PC-9 (cell line): ENCODE measurements around the gene CCDC194. TPM values are rescaled to one million over a fixed set of nuclear protein-coding genes. Genes with fewer than 3 reads are reported as not detected.
A peak's percentile ranks its signal among the peaks of the same experiment; 100 is the strongest.

Source experiments
- BruUV-seq: library from RNA; stranded (reverse); fragments of 400-500 nt; replicated peaks from 2 replicates; lab custom pipeline; 2021; lab: Mats Ljungman, UMichigan
- CTCF ChIA-PET: fragments of 300-600 bp; sonication (Branson Sonifier 250); formaldehyde crosslinking; loops from one replicate; lab custom pipeline; 2022; ENCODE audit warnings: antibody characterized with exemption; lab: Charles Lee
- POLR2A ChIA-PET: fragments of 300-600 bp; sonication (Branson Sonifier 250); formaldehyde crosslinking; loops from one replicate; lab custom pipeline; 2022; ENCODE audit warnings: antibody characterized with exemption; ENCODE audit not compliant: unreplicated experiment; lab: Charles Lee
- DNase-seq, 2 experiments: peaks; one replicate each; pipeline versions ENCODE4 v3.0.0 to v3.0.0-alpha.2; 2015 to 2022; ENCODE audit warnings: mixed read lengths in 1 of 2
- H2AFZ ChIP-seq: fragments of 200-600 bp; sonication (generic); 2 replicates; pipeline ENCODE4 v1.8.1; 2017; ENCODE audit warnings: antibody characterized with exemption
- H3F3A ChIP-seq: fragments of 200-600 bp; sonication (generic); 2 replicates; pipeline ENCODE4 v1.8.1; 2017; ENCODE audit warnings: antibody characterized with exemption, mild to moderate bottlenecking, low read depth; ENCODE audit not compliant: insufficient read depth
- H3K27ac ChIP-seq: fragments of 200-600 bp; sonication (generic); 2 replicates; pipeline ENCODE4 v1.6.1; 2016; ENCODE audit warnings: mixed run types
- H3K27me3 ChIP-seq: fragments of 200-600 bp; sonication (generic); 2 replicates; pipeline ENCODE4 v1.6.1; 2016; ENCODE audit warnings: low read depth, mixed run types; ENCODE audit not compliant: insufficient read depth
- H3K36me3 ChIP-seq: fragments of 200-600 bp; sonication (generic); 2 replicates; pipeline ENCODE4 v1.6.1; 2016; ENCODE audit warnings: low read depth, mixed run types
- H3K4me1 ChIP-seq: fragments of 200-600 bp; sonication (generic); replicated peaks from 2 replicates; pipeline ENCODE4 v1.6.1; 2016; ENCODE audit warnings: mixed run types; ENCODE audit not compliant: insufficient read depth
- H3K4me2 ChIP-seq: fragments of 200-600 bp; sonication (generic); 2 replicates; pipeline ENCODE4 v1.6.1; 2017; ENCODE audit warnings: mixed run types
- H3K4me3 ChIP-seq: fragments of 200-600 bp; sonication (generic); 2 replicates; pipeline ENCODE4 v1.6.1; 2016; ENCODE audit warnings: mixed run types
- H3K79me2 ChIP-seq: fragments of 200-600 bp; sonication (generic); 2 replicates; pipeline ENCODE4 v1.6.1; 2017; ENCODE audit warnings: low read depth, mixed run types
- H3K9me2 ChIP-seq: fragments of 200-600 bp; sonication (generic); 2 replicates; pipeline ENCODE4 v1.8.1; 2017; ENCODE audit warnings: mild to moderate bottlenecking; ENCODE audit not compliant: insufficient read depth
- H3K9me3 ChIP-seq: fragments of 200-600 bp; sonication (generic); 2 replicates; pipeline ENCODE4 v1.8.1; 2016; ENCODE audit warnings: low read depth; ENCODE audit not compliant: insufficient read depth
- H4K20me1 ChIP-seq: fragments of 200-600 bp; sonication (generic); 2 replicates; pipeline ENCODE4 v1.8.1; 2017; ENCODE audit not compliant: insufficient read depth
- CTCF ChIP-seq: fragments of 200-600 bp; sonication (generic); conservative IDR thresholded peaks from 2 replicates; pipeline ENCODE4 v1.6.1; 2017; ENCODE audit warnings: mixed run types, antibody characterized with exemption, mild to moderate bottlenecking, moderate library complexity
- EZH2 ChIP-seq: fragments of 200-600 bp; sonication (generic); IDR thresholded peaks from 2 replicates; pipeline ENCODE4 v1.8.0; 2017; ENCODE audit warnings: antibody characterized with exemption, low read depth
- intact Hi-C: fragments of 100-400 bp; cut with micrococcal nuclease; formaldehyde crosslinking; loops from one replicate; pipeline ENCODE4 v1.10.0; 2022; ENCODE audit not compliant: unreplicated experiment
- total RNA-seq: library from RNA; stranded (reverse); gene quantifications from 2 replicates; pipeline ENCODE4 v1.2.3, GENCODE V29; 2021

Gene CCDC194
- total RNA-seq, 1 experiment from 2014 or later = not detected

DNA sequence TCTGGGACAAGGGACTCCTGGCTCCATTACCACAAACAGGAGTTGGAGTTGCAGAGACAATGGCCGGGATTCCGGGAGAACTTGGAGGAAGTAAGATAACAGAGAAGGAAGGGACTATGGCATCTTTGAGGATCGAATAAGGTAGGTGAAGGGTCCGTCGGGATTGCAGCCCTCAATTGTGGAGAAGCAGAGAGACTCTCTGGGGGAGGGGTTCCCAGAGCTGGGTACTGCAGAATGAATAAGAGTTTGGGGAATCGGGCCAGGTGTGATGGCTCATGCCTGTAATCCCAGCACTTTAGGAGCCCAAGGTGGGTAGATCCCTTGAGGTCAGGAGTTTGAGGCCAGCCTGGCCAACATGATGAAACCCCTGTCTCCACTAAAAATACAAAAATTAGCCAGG, 7.6 kb upstream of the CCDC194 start:
- Histone ChIP-seq H3K4me3 (no peak overlapping the region), H3K9me2 (no peaks in the 10 kb centered on the region), H3K4me1 (no peaks in the 10 kb centered on the region; the same call in none of the 2 replicates), H3K27ac (no peak overlapping the region), H4K20me1 (no peaks in the 10 kb centered on the region), H3K4me2 (no peak overlapping the region), H2AFZ (no peak overlapping the region), H3K27me3 (no peaks in the 10 kb centered on the region), H3K9me3 (no peaks in the 10 kb centered on the region), H3K36me3 (no peaks in the 10 kb centered on the region), H3K79me2 (no peaks in the 10 kb centered on the region), H3F3A (no peaks in the 10 kb centered on the region; the same call in 1 of the 2 replicates)
- no TSS peak for BruUV-seq
- ChIA-PET POLR2A (no interaction called here), CTCF (interaction anchor here (0.6 kb wide), 1 partner anchor 81 kb away, joined by 3 read pairs; no protein-coding TSS in a partner anchor)
- TF ChIP-seq CTCF = no peak
- TF ChIP-seq EZH2 = no peak
- intact Hi-C loops = no loop called here
- DNase-seq = no peak

GRCh38 chr19:17398902-17399527, 5.0 kb upstream of the CCDC194 start:
- Histone ChIP-seq H3F3A (no peaks in the 10 kb centered on the region; the same call in 1 of the 2 replicates), H3K4me1 (no peaks in the 10 kb centered on the region), H3K27ac (no peak overlapping the region), H3K4me2 (no peak overlapping the region), H3K9me2 (no peaks in the 10 kb centered on the region), H3K9me3 (no peaks in the 10 kb centered on the region), H3K79me2 (no peaks in the 10 kb centered on the region), H3K36me3 (no peaks in the 10 kb centered on the region), H2AFZ (no peak overlapping the region), H3K27me3 (no peaks in the 10 kb centered on the region), H4K20me1 (no peaks in the 10 kb centered on the region), H3K4me3 (no peak overlapping the region)
- TF ChIP-seq CTCF (no peak), EZH2 (no peak)
- DNase-seq = no peak
- no TSS peak for BruUV-seq
- ChIA-PET POLR2A (interaction anchor here (0.5 to 0.7 kb wide), 2 partner anchors 37 to 825 kb away, joined by 3 read pairs; no protein-coding TSS in a partner anchor), CTCF (interaction anchor here (0.6 kb wide), 1 partner anchor 50 kb away, joined by 3 read pairs; no protein-coding TSS in a partner anchor)
- intact Hi-C loops = no loop called here

- Histone ChIP-seq H4K20me1 (no peaks in the 10 kb centered on the region), H3K79me2 (no peaks in the 10 kb centered on the region), H3K4me1 (peaks cover 7% of the 10 kb centered on the region), H3K4me3 (no peak overlapping the region), H3K4me2 (no peak overlapping the region; the same call in 1 of the 2 replicates), H3K9me2 (no peaks in the 10 kb centered on the region), H2AFZ (no peak overlapping the region), H3F3A (no peaks in the 10 kb centered on the region; the same call in 1 of the 2 replicates), H3K27ac (no peak overlapping the region), H3K9me3 (no peaks in the 10 kb centered on the region), H3K36me3 (no peaks in the 10 kb centered on the region), H3K27me3 (no peaks in the 10 kb centered on the region)
- no TSS peak for BruUV-seq
- TF ChIP-seq EZH2 = no peak
- TF ChIP-seq CTCF = peak; percentile 72
- ChIA-PET POLR2A (no interaction called here), CTCF (no interaction called here)
- peak in 1 of 2 experiments; percentile 24 for DNase-seq
- intact Hi-C loops = no loop called here
Observed at GRCh38 chr19:17394891-17395415, 957 bp upstream of the CCDC194 start.
